ENCODE measurements around the gene KCTD8.
"Not testable (repeated sequence)": the region's sequence is repeated elsewhere in the genome, so short reads cannot be mapped to it uniquely, and the experiment has no call there.

The KCTD8 gene

DNA sequence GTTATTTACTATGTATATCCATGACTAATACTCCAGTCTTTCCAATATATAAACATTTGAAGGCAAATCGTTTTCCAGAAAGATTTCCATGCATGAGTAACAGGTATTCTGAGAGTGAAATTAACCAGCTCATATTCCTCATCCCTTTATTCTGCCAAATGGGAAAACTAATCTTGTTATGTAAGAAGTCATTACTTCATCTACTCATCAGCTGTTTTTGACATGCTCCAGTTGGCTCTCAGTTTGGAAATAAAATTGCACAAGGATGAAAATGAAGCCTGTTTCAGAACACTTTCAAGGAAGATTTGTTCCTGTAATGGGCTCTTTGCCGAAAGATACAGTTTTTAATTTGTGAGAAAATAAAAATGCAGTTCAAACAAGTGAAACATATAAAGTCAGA lies 121.9 kb downstream of the KCTD8 start:
- no peak for DNase-seq (ENCODE audit: low read depth)

- DNase-seq (ENCODE audit: low read depth) = no peak
These were observed 127.8 kb downstream of the KCTD8 start for GRCh38 chr4:44320833-44321232.

GRCh38 chr4:44319129-44319528 lies 129.5 kb downstream of the KCTD8 start:
- no peak for DNase-seq (ENCODE audit: low read depth)

- DNase-seq (ENCODE audit: low read depth) = no peak
These were observed 134.9 kb downstream of the KCTD8 start for GRCh38 chr4:44313702-44314101.

DNA sequence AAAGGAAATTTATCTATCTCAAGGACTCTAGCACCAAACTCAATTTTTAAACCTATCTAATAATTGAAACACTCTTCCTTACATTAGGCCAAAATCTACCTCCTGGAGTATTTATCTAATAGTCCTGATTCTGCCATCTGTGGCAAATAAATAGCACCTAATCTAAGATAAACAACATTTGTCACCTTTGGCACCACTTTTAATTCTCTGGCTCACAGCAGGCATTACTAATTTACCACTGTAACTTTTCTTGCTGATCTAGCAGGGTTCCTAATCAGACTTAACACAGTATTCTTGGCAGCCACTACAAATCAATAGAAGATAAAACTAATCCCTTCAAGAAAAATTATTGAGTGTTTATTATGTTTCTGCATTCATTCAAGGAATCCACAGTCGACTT lies 161.1 kb downstream of the KCTD8 start:
- DNase-seq (ENCODE audit: low read depth) = no peak

GRCh38 chr4:44279469-44279868 lies 169.1 kb downstream of the KCTD8 start:
- no peak for DNase-seq (ENCODE audit: low read depth)

DNA sequence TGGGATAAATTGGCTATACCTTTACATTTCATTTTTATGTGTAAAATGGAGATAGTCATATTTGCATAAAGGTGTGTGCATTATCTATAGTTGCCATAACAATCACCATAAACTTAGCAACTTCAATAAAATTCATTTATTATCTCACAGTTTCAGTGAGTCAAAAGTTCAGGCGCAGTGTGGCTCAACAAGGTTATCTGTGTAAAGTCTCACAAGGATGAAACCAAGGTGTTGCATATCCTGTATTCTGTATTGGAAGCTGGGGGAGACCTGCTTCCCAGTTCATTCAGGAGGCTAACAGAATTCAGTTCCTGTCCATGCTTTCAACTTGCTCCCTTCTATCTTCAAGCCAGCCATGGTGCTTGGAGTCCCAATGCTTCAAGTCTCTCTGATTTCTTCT lies 169.5 kb downstream of the KCTD8 start:
- no peak for DNase-seq (ENCODE audit: low read depth)

DNA sequence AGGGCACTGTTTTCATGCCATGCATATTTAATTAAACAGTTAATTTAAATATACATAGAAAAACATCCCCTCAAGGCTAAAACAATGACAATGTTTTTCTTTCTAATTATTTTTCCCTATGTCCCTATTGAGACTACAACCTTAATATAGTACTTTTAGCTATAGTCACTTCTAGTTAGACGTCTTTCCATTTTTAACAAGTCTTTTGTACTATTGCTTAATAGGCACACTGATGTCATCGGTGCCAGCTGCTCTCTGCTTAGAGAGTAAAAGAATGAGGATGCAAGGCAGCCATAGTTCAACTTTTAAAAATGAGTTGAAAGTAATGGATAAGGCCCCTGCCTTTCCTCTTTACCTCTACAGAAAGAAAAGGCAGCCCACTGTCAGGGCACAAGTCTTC lies 191.1 kb downstream of the KCTD8 start:
- DNase-seq (ENCODE audit: low read depth) = no peak

GRCh38 chr4:44256414-44256813 lies 192.2 kb downstream of the KCTD8 start:
- no peak for DNase-seq (ENCODE audit: low read depth)

- DNase-seq (ENCODE audit: low read depth) = no peak
These were observed 211.0 kb downstream of the KCTD8 start for GRCh38 chr4:44237643-44238042.

- no peak for DNase-seq (ENCODE audit: low read depth)
These were observed 212.7 kb downstream of the KCTD8 start for GRCh38 chr4:44235897-44236296.

GRCh38 chr4:44232262-44232661 lies 216.3 kb downstream of the KCTD8 start:
- no peak for DNase-seq (ENCODE audit: low read depth)

GRCh38 chr4:44231006-44231405 lies 217.6 kb downstream of the KCTD8 start:
- no peak for DNase-seq (ENCODE audit: low read depth)

- no peak for DNase-seq (ENCODE audit: low read depth)
These were observed 220.3 kb downstream of the KCTD8 start for GRCh38 chr4:44228326-44228725.

DNA sequence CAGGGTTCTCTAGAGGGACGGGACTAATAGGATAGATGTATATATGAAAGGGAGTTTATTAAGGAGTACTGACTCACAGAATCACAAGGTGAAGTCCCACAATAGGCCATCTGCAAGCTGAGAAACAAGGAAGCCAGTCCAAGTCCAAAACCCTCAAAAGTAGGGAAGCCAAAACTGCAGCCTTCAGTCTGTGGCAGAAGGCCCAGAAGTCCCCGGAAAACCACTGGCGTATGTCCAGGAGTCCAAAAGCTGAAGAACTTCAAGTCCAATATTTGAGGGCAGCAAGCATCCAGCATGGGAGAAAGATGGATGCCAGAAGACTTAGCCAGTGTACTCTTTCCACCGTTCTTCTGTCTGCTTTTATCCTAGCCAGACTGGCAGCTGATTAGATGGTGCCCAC lies 227.2 kb downstream of the KCTD8 start:
- DNase-seq (ENCODE audit: low read depth) = no peak

- no peak for DNase-seq (ENCODE audit: low read depth)
These were observed 237.9 kb downstream of the KCTD8 start for GRCh38 chr4:44210750-44211149.

GRCh38 chr4:44196796-44197195 lies 251.8 kb downstream of the KCTD8 start:
- no peak for DNase-seq (ENCODE audit: low read depth)

DNA sequence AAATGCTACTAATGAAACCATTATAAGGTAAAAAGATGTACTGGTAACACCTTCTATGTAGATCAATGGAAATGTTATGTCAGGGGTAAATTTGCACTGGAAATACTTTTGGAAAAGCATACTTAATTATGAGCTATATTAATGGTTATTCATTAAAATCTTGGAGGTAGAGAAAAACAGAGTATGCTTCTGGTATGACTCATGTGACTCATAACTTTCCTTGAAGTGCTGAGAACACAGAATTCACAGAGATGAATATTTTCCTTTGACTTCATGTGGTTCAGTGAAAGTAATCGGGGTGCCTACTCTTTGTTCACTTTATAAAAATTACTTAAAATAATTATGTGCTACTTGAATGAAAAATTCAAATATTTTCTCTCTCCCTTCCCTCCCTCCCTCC lies 254.2 kb downstream of the KCTD8 start:
- peak; percentile 2 for DNase-seq (ENCODE audit: low read depth)

DNA sequence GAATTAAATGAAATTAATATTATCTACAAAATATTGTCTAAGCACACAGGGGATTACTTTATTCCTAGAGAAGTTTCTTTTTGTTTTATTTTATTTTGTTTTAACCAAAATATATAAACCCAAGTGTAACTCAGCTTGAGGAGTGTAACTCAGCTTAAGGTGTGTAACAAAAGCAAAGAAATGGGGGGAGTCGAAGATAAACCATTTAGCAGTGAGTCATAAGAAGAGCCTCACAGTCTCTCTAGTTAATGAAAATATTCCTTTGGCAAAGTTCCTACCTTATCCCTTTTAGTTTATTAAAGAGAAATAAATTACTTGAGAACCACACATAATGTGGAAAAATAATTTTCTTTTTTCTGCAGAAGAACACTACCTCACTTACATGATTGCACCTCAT lies 261.8 kb downstream of the KCTD8 start:
- DNase-seq (ENCODE audit: low read depth) = no peak

GRCh38 chr4:44186096-44186849 lies 262.3 kb downstream of the KCTD8 start:
- peak; percentile 2 for DNase-seq (ENCODE audit: low read depth)

GRCh38 chr4:44181491-44182349 lies 266.9 kb downstream of the KCTD8 start:
- not testable (repeated sequence) for DNase-seq (ENCODE audit: low read depth)

GRCh38 chr4:44167766-44168165 lies 280.8 kb downstream of the KCTD8 start:
- DNase-seq (ENCODE audit: low read depth) = not testable (repeated sequence)

DNA sequence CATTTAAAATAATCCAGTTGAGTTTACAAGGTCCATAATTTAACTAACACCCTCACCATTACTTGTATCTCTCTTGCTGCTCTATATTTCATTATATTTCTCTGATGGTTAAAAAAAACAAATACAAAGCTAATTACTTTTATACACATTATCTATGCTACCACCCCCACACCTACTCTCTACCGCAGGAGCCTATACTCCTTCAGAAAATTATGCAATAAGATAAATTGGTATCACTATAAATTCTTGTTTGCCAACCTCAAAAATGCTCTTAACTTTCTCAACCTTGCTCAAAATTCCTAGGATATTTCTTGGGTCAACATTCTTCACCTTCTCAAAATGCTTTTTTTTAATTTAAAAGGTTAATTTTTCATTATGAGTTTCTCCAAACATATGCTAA lies 282.7 kb downstream of the KCTD8 start:
- no peak for DNase-seq (ENCODE audit: low read depth)

All from ELR (cell line).